ENCODE results near the gene IFT74. TPM values are rescaled to one million over a fixed set of nuclear protein-coding genes. Genes with fewer than 3 reads are reported as not detected.

The IFT74 gene
- total RNA-seq, 1 experiment from 2014 or later, result 6.2 TPM

DNA sequence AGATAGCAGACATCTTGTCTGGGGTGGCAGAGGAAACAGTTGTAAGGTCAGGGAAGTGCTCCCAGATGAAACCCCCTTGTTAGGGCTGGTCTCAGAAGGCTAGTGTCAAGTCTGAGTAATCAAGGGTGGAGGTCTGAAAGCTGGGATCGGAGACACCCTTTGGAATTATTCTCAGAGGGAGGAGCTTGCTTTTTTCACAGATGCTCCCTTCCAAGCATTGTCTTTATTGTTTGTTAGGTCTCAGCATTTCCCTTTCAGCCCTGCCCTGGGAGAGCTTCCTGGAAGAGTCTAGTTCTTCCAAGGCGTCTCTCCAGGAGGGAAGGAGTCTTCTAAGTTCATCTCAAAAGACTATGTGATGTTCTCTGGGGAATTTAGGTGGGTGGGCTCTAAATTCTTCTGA lies 156.0 kb downstream of the IFT74 start:
- H3K4me3 ChIP-seq (ENCODE audit: insufficient read depth, low read depth, low read length), result no peak overlapping the region
- no peaks in the 10 kb centered on the region for H3K27me3 ChIP-seq (ENCODE audit: control insufficient read depth, insufficient read depth, low read length)
- DNase-seq, result no peak
- H3K36me3 ChIP-seq (replicated peaks; ENCODE audit: control insufficient read depth, insufficient read depth, low read length), result no peaks in the 10 kb centered on the region

Other genes with a start within 250 kb of the IFT74 start
- gene CAAP1, start 63.6 kb upstream of the IFT74 start, total RNA-seq (2014; rRNA removed; shearing (Covaris generic)), result 38.5 and 57.0 TPM in 2 replicates
- gene PLAA, start 9.2 kb upstream of the IFT74 start, total RNA-seq (2014; rRNA removed; shearing (Covaris generic)), result 44.6 and 46.5 TPM in 2 replicates
- gene LRRC19, start 49.3 kb downstream of the IFT74 start, total RNA-seq (2014; rRNA removed; shearing (Covaris generic)), result not detected in 2 replicates
- gene TEK, start 152.8 kb downstream of the IFT74 start, total RNA-seq (2014; rRNA removed; shearing (Covaris generic)), result 0.37 and 0.45 TPM in 2 replicates

Data from H7 (cell line).